ENCODE measurements around the gene TNN. TPM values are rescaled to one million over a fixed set of nuclear protein-coding genes. Genes with fewer than 3 reads are reported as not detected.

Gene TNN
- total RNA-seq, 1 experiment from 2014 or later = not detected

DNA sequence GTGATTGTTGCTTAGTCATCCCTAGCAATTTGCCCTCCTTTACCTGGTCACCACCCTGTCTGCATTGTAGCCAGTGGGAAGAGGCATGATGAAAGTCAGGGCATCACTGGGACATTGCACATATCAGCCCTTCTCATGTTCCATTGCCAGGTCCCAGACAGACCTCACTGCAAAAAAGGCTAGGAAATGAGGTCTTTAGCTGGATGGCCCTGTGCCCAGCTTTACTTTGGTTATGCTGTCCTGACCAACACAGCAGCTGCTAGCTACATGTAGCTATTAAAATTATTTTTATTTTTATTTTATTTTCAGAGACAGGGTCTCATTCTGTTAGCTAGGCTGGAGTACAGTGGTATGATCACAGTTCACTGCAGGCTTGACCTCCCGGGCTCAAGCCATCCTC, 52.9 kb downstream of the TNN start:
- TF ChIP-seq, protein P1, sequence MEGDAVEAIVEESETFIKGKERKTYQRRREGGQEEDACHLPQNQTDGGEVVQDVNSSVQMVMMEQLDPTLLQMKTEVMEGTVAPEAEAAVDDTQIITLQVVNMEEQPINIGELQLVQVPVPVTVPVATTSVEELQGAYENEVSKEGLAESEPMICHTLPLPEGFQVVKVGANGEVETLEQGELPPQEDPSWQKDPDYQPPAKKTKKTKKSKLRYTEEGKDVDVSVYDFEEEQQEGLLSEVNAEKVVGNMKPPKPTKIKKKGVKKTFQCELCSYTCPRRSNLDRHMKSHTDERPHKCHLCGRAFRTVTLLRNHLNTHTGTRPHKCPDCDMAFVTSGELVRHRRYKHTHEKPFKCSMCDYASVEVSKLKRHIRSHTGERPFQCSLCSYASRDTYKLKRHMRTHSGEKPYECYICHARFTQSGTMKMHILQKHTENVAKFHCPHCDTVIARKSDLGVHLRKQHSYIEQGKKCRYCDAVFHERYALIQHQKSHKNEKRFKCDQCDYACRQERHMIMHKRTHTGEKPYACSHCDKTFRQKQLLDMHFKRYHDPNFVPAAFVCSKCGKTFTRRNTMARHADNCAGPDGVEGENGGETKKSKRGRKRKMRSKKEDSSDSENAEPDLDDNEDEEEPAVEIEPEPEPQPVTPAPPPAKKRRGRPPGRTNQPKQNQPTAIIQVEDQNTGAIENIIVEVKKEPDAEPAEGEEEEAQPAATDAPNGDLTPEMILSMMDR (conservative IDR thresholded peaks at IDR 0.05; ENCODE audit: low read depth, low read length) = no peak
- TF ChIP-seq EZH2 (IDR thresholded peaks at IDR 0.05; ENCODE audit: borderline replicate concordance, low read depth, low read length, poor library complexity, severe bottlenecking) = no peak
- intact Hi-C loops (cut with micrococcal nuclease; ENCODE audit: unreplicated experiment) = loop anchor here (10.0 kb wide), 1 partner anchor 346 kb away; no protein-coding TSS in a partner anchor
- Histone ChIP-seq H3K27ac (ENCODE audit: low read depth, low read length, poor library complexity, severe bottlenecking) (no peak overlapping the region), H3K36me3 (ENCODE audit: insufficient read depth, low read length, poor library complexity, severe bottlenecking) (no peaks in the 10 kb centered on the region), H3K4me1 (ENCODE audit: insufficient read depth, low read length, poor library complexity, severe bottlenecking) (no peaks in the 10 kb centered on the region), H3K4me3 (ENCODE audit: low read depth, low read length, poor library complexity, severe bottlenecking) (no peak overlapping the region), H3K9me3 (ENCODE audit: low read depth, low read length, poor library complexity, severe bottlenecking) (no peaks in the 10 kb centered on the region), H3K27me3 (replicated peaks; ENCODE audit: insufficient read depth, low read depth, low read length, poor library complexity) (no peaks in the 10 kb centered on the region)
- no peak for DNase-seq (ENCODE audit: low spot score)
- BruUV-seq (replicated peaks) = no TSS peak
- ChIA-PET CTCF (interaction anchor here (0.6 kb wide), 1 partner anchor 99 kb away, joined by 4 read pairs; no protein-coding TSS in a partner anchor), POLR2A (ENCODE audit: low non-redundant PET) (no interaction called here)

DNA sequence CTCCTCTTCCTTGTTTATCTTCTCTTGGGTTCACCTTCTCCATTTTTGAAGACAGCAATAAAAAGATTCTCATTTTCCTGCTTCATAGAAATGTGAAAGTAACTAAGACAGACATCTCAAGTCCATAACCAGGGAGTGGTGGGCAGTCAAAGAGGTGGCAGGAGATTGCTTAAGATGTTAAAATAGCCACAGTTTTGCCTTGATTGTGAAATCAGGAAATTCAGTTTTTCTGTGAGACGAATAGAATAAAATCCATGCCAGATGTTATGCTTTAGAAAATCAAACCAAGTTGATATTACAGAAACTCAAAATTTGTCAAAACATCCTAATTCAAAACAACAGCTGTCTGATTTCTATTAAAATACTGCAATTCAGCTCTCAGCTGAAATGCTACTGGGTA, 57.2 kb downstream of the TNN start:
- intact Hi-C loops (cut with micrococcal nuclease; ENCODE audit: unreplicated experiment) = loop anchor here (1.0 to 10.0 kb wide), 2 partner anchors 95 to 350 kb away; no protein-coding TSS in a partner anchor
- no peak for TF ChIP-seq EZH2 (IDR thresholded peaks at IDR 0.05; ENCODE audit: borderline replicate concordance, low read depth, low read length, poor library complexity, severe bottlenecking)
- TF ChIP-seq, protein P1 (conservative IDR thresholded peaks at IDR 0.05; ENCODE audit: low read depth, low read length) = no peak
- ChIA-PET POLR2A (ENCODE audit: low non-redundant PET) (no interaction called here), CTCF (interaction anchor here (0.7 to 1.7 kb wide), 13 partner anchors 10 to 863 kb away, joined by 3 to 40 read pairs (median 4); partner anchors contain the start of gene MRPS14)
- no peak overlapping the region for H3K27ac ChIP-seq (ENCODE audit: low read depth, low read length, poor library complexity, severe bottlenecking)
- no peaks in the 10 kb centered on the region for H3K27me3 ChIP-seq (replicated peaks; ENCODE audit: insufficient read depth, low read depth, low read length, poor library complexity)
- H3K9me3 ChIP-seq (ENCODE audit: low read depth, low read length, poor library complexity, severe bottlenecking) = no peaks in the 10 kb centered on the region
- BruUV-seq (replicated peaks) = no TSS peak
- no peaks in the 10 kb centered on the region for H3K36me3 ChIP-seq (ENCODE audit: insufficient read depth, low read length, poor library complexity, severe bottlenecking)
- peaks cover 9% of the 10 kb centered on the region for H3K4me1 ChIP-seq (ENCODE audit: insufficient read depth, low read length, poor library complexity, severe bottlenecking)
- no peak overlapping the region for H3K4me3 ChIP-seq (ENCODE audit: low read depth, low read length, poor library complexity, severe bottlenecking)
- no peak for DNase-seq (ENCODE audit: low spot score)

GRCh38 chr1:175126347-175126746, 58.7 kb downstream of the TNN start:
- no TSS peak for BruUV-seq (replicated peaks)
- intact Hi-C loops (cut with micrococcal nuclease; ENCODE audit: unreplicated experiment) = loop anchor here (10.0 kb wide), 1 partner anchor 352 kb away; no protein-coding TSS in a partner anchor
- CTCF ChIA-PET = interaction anchor here (1.7 kb wide), 2 partner anchors 17 to 97 kb away, joined by 18 to 40 read pairs; no protein-coding TSS in a partner anchor
- DNase-seq (ENCODE audit: low spot score) = no peak
- Histone ChIP-seq H3K4me3 (ENCODE audit: low read depth, low read length, poor library complexity, severe bottlenecking) (no peak overlapping the region), H3K4me1 (ENCODE audit: insufficient read depth, low read length, poor library complexity, severe bottlenecking) (peaks cover 20% of the 10 kb centered on the region), H3K36me3 (ENCODE audit: insufficient read depth, low read length, poor library complexity, severe bottlenecking) (no peaks in the 10 kb centered on the region), H3K27ac (ENCODE audit: low read depth, low read length, poor library complexity, severe bottlenecking) (no peak overlapping the region), H3K27me3 (replicated peaks; ENCODE audit: insufficient read depth, low read depth, low read length, poor library complexity) (no peaks in the 10 kb centered on the region), H3K9me3 (ENCODE audit: low read depth, low read length, poor library complexity, severe bottlenecking) (no peaks in the 10 kb centered on the region)
- POLR2A ChIA-PET (ENCODE audit: low non-redundant PET) = no interaction called here
- TF ChIP-seq EZH2 (IDR thresholded peaks at IDR 0.05; ENCODE audit: borderline replicate concordance, low read depth, low read length, poor library complexity, severe bottlenecking) = no peak
- TF ChIP-seq, protein P1 (conservative IDR thresholded peaks at IDR 0.05; ENCODE audit: low read depth, low read length) = no peak

All from A673 (cell line).